ENCODE measurements around the gene TIMM50.

The TIMM50 gene

GRCh38 chr19:39539165-39539517 lies 58.5 kb downstream of the TIMM50 start:
- no peak for DNase-seq

- peak; percentile 98 for DNase-seq
These were observed 59.1 kb downstream of the TIMM50 start, which contains the start of gene EID2 for GRCh38 chr19:39539518-39540332. EID2 (minus strand) TSS chr19:39540161; CDS start chr19:39540079, 82 bp downstream.

- no peak for DNase-seq
These were observed 59.7 kb downstream of the TIMM50 start for GRCh38 chr19:39540333-39540673.
